SKM-1 (cell line): ENCODE results near the gene FAM53C.
A peak's percentile ranks its signal among the peaks of the same experiment; 100 is the strongest.

Experiments
- DNase-seq: peaks from one replicate; lab custom pipeline; 2025; ENCODE audit not compliant: unreplicated experiment; lab: John Stamatoyannopoulos, UW

The FAM53C gene

DNA sequence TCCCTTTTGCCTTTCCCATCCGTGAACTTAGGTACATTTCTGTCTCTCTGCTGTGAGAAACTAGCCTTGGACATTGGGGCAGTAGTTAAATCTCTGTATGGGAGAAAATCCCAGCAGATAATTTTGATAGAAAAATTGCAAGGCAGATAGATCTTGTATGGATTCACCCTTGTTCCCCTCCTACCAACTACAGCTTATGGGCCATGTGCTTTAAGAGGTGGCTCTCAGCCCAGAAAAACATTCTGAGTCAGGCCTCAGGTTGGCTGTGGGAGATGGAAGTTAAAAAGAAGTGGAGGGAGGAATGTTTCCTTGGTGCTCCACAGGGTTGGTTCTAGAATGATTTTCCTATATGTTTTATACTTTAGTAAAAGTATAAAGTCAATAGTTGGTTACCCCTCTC lies 13.0 kb downstream of the FAM53C start:
- DNase-seq: no peak

DNA sequence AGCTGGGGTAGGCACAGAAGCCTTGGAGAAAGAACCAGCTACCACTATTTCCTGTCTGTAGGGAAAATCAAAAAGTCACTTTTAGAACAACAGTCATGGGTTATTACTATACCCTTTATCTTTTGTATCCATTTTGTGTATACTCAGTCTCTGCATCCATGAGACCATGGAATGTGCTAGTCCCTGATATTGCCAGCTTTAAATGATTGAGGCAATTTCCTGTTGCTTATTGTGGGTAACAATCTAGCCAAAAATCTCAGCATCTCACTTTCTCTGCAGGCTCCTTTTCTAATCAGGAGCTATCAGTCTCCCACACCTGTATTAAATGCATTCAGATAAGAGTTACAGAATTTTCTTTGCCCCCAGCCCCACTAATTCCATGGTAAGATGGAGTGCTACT lies 13.5 kb downstream of the FAM53C start:
- DNase-seq: no peak

DNA sequence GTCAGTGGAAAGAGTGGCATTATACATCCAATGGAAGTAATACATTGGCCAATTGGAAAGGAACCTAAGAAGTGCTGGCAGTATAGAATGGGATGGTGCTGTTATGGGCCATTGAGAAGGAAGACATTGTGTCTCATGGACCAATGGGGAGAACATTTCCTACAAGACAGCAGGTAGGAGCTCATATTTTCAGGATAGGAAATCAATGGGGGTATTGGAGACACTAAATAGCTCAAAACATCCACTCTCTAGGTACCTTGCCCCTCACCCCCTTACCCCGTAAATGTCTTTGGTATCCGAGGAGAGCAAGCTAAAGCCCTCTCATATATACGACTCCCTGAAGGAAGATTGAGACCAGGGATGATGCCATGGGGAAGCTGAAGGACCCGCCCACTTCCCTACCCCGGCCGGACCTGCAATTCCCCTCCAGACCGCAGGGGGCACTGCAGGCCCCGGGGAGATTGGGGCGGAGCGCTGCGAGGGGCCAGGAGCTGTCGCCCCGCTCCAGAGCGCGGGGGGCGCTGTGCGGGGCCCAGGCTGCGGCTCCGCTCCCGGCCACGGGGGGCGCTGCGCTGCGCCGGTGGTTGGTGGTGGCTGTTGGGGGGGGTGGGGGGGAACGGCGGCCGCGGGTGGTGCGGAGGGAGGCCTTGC lies 14.1 kb downstream of the FAM53C start, which contains the start of gene KDM3B:
Gene KDM3B, plus strand, starts transcription at position 615 of the 651 bp plus-strand sequence. CDS start 111 bp downstream, outside the sequence.
- DNase-seq: peak; percentile 78

DNA sequence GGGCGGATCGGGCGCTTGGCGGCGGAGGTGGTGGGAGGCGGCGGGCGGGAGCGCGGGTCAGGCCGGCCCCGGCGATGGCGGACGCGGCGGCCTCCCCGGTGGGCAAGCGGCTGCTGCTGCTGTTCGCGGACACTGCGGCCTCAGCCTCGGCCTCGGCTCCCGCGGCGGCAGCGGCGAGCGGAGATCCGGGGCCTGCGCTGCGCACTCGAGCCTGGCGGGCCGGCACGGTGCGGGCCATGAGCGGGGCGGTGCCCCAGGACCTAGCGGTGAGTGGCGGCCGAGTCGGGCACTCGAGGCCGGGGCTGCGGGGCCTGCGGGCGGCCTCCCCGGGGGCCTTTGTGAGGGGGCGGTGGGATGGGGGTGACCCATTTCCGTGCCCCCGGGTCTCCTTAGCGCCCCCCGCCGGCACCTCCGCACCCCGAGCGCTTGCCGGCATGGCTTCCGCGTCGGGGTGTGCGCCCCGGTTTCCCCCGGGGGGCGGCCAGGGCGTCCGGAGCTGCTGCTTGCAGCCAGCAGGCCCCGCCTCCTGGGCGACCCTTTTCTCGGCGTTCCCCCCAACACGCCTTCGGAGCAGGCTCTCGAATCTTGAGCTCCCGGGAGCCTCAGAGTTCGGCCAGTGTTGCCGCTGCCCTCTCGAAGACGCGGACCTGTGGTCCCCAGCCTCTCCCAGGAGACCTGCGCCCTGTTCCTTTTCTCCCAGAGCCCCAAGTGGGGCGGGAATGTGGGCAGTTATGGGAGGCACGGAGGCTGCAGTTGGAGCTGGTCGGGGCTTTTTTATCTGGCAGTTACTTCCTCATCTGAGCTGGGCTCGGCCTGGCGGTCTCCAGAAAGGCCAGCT lies 14.9 kb downstream of the FAM53C start:
- DNase-seq: peak; percentile 68

DNA sequence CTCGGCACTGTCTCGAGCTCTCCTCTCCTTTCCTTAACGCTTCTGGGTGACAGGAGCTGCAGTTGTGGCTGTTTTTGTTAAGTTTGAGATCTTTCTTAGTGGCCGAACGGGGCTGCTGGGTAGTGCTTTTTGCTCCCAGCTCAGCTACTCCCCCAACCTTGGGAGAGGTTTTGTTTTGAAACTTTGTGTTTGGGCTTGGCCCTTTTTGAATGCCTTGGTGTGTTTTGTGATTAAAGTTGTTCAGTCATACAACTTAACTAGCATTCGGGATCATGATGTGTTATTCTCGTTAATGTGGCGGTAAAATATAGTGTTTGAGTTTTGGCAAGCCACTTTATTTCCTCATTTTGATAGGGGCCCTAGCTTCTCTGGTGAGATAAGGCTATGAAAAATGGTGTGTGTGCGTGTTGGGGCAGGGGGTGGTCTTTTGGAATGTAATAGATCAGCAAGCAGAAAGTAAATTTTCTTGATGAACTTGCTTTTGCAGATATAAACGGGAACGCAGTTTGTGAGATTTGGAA lies 15.6 kb downstream of the FAM53C start:
- no peak for DNase-seq

DNA sequence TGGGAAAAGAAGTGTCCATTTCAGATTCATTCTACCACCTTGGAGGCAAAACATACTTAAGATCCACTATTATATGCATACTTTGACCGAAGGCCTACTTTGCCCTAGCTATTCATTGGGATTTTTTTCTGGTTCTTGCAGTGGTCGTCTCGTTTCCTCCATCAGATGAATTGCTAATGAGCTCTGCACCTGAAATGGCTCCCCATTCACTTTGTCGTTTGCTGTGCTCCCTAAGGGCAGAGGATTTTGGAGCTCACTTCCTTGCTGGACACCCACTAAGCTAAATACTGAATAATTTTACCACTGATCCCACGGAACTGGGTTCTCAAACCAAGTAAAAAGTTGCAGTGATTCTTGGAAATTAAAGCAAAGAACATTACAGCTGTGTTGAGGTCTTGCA lies 16.3 kb downstream of the FAM53C start:
- no peak for DNase-seq

DNA sequence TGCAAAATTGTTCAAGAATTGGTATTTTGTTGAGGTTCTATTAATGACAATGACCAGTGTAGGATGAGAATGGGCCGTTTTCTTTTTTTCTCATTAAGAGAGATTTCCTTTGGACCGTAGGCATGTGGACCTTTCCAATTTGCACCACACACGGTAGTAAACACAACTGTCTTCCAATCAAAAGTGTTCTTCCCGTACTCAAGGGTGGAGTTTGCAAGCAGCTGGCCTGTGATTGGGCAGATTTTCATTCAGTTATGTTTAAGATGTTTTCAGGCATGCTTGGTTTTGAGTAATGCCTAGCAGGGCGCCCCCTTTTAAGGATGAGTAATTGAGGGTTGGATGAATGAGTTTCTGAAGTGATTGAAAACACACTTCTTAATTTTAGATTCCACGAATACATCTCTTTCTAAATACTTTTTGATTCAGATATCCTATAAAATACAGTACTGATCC lies 16.9 kb downstream of the FAM53C start:
- DNase-seq: no peak

DNA sequence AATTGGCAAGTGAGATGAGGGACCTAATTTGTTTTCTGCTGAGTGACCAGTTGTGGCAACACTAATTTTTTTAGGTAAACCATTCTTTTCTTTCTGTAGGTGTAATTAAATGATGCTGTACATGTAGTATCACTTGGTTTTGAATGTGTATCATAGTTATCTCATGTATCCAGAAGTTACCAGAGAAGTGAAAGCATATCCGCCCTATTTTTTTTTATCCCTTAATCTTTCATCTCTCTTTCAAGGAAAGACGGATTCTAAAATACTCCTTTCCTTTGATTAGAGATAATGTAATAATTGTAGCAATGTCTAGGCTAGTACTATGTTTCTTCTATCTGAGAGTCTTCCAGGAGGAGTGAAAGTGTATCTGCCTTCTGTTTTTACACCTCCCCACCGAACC lies 21.6 kb downstream of the FAM53C start:
- DNase-seq: no peak

DNA sequence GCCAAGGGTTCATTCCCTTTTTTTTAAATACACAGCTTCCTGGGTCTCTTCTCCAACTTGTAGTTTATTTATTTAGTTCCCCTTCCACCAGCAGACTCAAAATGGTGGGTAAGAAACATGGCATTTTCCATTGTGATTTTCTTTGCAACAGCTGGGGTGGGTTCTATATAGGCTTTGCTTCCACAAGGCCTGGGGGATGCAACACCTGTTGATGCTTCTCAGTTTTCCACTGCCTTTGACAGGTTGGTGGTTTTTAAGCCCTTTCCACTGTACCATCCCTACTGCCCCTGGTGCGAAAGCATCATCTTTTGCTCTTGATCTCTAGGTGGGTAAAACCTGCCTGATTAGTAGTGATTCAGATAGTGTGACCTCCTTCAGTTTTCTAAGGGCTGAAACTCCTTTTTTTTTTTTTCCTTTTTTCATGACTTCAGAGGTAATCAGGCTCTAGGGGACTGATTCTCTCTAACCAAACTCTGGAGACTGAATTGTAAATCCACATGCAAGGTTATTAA lies 22.9 kb downstream of the FAM53C start:
- no peak for DNase-seq

DNA sequence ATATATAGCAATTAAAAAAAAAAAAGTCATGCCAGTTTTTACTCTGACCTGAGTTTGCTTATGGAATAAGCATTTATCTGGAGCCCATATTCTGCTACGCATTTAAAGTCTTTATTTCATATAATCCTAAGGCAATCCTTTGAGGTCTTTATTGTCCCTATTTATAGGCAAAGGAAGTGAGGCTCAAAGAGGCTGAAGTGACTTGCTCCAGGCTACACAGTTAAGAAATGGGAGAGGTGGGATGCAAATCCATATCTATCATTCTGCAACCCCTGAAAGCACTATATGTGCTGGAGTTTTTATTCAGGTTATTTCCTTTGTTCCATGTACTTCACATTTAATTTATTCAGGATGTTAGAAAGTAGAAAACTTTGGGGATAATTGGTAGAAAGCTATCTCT lies 26.5 kb downstream of the FAM53C start:
- DNase-seq: no peak

DNA sequence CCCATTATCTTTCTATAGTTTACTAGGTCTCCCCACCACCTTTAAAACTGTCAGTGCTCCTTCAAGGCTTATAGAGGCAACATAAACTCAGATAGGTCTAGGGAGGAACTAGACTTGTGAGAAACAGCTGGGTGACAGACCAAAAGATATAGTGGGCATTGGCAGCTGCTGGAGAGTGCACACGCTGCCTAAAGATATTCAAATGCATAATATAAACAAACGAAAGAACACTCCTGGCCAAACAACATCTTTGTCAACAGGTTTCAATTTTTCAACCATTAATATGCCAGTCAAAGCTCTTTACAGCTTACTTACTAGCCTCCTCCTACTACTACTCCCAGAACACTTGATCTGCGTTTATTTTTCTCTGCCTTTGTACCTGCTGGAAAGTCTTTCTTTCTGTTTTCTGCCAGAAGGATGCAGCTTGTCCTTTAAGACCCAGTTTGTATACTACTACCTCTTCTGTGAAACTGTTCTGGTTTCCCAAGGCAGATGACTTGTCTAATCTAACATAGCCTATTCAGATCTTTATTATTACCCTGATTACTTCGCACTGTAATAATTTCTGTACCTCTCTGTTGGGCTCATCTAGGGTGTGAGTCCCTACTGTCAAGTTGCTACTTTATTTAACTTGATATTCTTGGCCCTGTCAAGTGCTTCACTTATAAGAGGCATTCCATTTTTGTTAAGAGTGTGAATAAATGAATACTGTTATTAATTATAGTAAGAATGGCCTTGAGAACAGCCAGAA lies 28.7 kb downstream of the FAM53C start:
- no peak for DNase-seq

DNA sequence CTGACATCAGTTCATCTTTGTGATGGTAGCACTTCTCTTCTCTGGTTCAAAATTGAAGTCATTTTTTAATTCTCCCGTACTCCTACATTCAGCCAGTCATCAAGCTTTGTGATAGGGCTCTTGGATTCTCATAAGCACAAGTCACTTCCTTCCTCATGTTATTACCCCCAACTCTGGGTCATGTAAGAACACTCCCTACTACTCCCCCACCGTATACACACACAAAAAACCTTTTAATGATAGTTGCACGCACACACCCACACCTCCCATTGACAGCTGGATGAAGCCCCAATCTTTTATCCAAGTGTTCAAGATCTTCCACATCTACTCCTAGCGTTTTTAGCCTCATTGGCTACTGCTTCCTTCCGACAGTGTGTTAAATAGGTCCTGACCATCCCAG lies 31.2 kb downstream of the FAM53C start:
- peak; percentile 60 for DNase-seq

DNA sequence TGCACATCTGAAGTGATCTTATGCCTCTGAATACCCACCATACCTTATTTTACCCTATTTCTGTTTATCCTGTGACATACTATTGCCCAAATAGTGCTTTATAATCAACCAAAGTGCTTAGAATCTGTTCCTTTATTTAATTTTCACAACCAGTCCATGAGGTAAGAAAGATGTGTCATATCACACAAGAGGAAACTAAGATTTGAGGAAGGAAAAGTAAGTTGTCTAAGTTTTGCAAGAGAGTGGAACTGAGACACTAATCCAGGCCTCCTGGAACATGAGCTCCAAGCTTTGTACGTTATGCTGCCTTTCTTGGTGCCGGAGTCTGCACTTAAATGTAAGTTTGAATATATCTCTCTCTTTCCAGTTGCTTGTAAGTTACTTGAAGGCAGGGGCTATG lies 31.6 kb downstream of the FAM53C start:
- DNase-seq: peak; percentile 87

DNA sequence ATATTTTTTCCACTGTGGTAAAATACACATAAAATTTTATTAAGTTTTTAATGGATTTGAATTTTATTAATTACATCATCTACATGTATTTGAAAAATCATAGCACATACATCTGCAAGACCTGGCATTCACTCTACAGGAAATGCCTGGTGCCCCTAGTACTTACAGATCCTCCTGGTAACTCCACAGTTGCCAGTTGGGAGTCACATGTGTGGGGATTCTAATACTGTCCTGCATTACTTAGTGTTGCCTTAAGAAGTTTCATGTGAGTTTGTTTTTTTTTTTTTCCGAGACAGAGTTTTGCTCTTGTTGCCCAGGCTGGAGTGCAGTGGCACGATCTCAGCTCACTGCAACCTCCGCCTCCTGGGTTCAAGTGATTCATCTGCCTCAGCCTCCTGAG lies 32.5 kb downstream of the FAM53C start:
- no peak for DNase-seq

DNA sequence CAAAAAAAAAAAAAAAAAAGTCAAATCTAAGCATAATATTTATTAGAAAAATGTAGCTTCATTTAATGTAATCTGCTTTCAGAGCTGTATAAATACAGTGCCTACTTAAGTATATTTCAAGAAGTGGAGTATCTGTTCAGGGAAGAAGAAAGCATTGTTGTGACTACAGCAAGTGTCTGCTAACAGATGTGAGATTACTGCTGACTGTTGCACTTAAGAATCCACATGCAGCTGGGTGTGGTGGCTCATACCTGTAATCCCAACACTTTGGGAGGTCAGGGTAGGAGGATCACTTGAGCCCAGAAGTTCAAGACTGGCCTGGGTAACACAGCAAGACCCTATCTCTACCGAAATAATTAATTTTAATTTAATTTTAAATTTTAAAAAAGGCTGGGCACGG lies 33.4 kb downstream of the FAM53C start:
- DNase-seq: no peak

DNA sequence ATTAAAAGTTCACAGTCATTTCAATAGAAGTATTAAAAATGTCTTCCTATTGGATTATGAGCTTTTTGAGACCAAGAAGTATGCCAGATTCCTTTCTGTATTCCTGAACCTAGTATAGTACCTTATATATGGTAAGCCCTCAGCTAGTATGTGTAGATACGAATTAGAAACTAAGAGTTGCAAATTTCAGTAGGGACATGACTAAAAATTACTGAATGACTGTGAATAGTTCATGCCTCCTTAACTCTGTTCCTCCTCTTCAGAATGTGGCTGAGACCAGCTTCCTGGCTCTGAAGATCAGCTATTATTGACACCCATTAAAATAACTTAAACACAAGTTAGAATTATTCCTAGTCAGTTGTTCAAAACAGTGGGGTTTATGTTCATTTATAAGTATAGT lies 34.2 kb downstream of the FAM53C start:
- no peak for DNase-seq

DNA sequence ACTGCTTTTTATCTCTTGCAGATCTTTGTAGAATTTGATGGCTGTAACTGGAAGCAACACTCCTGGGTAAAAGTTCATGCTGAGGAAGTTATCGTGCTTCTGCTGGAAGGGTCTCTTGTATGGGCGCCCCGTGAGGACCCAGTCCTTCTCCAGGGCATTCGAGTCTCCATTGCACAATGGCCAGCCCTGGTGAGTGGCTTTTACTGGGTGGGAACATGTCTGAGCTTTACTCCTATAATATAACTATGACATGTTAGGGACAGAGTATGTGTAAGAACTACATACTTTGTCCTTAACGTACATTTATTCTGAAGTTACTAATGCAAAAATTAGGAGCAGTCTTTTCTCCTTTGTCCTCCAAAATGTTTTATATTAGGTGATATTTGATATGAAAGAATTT lies 34.6 kb downstream of the FAM53C start:
- no peak for DNase-seq

DNA sequence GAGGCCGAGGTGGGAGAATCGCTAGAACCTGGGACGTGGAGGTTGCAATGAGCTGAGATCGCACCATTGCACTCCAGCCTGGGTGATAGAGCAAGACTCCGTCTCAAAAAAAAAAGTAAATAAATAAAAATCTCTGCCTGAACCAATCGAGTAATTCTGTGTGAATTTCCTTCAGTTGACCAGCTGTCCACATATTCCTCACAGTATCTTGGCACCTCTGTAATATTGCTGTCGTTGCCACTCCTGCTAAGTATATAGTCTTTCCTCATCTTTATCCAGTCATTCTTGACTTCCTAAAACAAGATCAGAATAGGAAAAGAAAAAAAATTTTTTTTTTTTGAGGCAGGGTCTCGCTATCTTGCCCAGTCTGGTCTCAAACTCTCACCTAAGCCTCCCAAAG lies 44.3 kb downstream of the FAM53C start:
- DNase-seq: no peak

DNA sequence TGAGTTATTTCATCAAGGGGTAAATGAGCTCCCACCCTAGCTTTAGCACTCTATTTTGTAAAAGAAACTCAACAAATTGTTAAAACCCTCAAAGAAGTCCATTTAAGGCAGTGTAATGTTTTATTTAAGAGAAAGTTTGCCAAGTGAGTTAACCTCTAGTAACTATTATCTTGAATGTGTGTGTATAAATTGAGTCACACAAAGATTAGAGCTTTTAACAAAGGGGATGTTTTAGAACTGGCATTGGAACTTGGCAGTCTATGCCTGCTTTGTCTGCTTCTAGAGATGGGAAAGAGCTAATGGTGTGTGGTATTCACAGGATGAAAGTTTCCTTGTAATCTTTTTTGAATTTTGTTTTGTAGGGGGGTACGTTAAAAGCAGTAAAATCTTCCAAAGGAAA lies 47.6 kb downstream of the FAM53C start:
- DNase-seq: no peak

DNA sequence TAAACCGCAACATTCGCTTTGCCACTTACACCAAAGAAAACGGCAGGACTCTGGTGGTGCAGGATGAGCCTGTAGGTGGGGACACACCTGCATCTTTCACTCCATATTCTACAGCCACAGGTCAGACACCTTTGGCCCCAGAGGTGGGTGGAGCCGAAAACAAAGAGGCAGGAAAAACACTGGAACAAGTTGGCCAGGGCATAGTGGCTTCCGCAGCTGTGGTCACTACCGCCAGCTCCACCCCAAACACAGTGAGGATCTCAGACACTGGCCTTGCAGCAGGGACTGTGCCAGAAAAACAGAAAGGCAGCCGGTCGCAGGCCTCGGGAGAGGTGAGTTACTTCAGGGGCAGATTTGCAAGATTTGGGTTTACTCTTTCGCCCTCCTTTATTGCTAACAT lies 48.2 kb downstream of the FAM53C start:
- DNase-seq: no peak

DNA sequence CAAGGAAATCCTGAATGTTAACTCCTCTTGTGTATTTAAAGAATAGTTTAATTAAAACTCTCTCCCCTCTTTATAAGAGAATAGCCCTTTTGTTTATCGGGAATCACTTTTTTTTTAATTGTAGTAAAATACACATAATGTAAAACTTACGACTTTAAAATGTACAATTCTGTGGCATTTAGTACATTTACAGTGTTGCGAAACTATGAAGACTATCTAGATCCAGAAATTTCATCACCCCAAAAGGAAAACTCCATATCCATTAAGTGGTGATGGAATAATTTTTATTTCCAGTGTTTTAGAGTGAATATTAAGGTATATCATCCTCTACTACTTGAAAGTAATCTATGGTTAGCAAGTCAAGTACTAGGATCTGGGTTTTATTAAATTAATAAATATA lies 51.3 kb downstream of the FAM53C start:
- no peak for DNase-seq
